ENCODE measurements around the gene PIM3.

The PIM3 gene

GRCh38 chr22:49943771-49944398 is 16.7 kb upstream of the PIM3 start:
- DNase-seq = no peak

DNA sequence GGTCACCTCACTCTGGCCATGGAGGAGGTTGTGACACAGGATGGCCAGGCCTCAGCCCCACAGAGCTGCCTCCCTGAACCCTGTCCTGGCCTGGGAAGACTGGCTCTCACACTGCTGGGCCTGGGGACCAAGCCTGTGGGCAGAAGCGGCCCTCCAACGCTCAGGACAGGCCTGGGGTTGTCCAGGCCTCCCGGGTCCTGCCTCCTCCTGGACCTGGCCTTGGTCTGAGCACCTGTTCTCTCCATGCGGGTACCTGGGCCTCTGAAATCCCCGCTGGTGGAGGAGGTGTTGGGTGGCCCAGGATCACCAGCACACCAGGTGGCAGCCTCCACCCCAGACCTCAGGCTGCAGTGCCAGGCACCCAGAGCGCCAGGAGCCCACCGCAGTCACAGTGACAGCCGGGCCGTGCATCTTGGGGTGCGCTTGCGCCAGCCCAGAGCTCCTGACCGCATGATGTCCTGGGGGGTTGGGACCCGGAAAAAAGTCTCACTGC is 16.1 kb upstream of the PIM3 start:
- no peak for DNase-seq

- DNase-seq = peak in 1 of 2 donors; percentile 50
These were observed 15.4 kb upstream of the PIM3 start for GRCh38 chr22:49945042-49945794.

DNA sequence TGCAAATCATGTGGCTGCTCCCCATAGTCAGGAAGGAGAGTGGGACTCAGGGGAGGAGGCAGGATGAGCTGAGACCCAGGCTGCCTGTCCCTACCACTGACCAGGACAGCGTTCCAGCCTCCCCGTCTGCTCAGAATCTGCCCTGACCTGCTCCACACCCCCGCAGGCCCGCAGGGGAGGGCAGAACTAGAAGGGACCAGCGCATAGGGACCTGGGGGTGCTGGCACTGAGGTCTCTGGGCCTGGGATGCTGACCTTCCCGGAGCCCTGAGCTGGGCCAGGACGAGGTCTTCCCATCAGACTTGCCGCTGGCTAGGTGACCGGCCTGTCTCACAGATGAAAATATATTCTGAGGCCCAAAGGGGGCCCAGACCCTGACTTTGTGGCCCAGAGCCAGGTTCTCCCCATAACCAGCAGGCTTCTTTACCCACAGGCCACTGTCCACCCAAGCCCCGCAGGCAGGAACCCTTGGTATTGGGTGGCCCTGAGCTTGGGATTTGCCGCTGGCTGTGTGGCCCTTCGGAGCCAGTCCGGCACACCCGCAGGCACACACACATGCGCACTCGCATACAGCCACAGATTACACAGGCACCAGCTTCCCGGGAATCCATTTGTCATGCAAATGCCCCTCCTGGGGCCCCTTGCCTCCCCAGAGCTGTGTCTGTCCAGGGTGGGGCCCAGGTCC is 13.8 kb upstream of the PIM3 start:
- no peak for DNase-seq

- DNase-seq = no peak
These were observed 13.3 kb upstream of the PIM3 start for GRCh38 chr22:49947296-49947622.

- DNase-seq = no peak
These were observed 12.2 kb upstream of the PIM3 start for GRCh38 chr22:49948116-49948957.

DNA sequence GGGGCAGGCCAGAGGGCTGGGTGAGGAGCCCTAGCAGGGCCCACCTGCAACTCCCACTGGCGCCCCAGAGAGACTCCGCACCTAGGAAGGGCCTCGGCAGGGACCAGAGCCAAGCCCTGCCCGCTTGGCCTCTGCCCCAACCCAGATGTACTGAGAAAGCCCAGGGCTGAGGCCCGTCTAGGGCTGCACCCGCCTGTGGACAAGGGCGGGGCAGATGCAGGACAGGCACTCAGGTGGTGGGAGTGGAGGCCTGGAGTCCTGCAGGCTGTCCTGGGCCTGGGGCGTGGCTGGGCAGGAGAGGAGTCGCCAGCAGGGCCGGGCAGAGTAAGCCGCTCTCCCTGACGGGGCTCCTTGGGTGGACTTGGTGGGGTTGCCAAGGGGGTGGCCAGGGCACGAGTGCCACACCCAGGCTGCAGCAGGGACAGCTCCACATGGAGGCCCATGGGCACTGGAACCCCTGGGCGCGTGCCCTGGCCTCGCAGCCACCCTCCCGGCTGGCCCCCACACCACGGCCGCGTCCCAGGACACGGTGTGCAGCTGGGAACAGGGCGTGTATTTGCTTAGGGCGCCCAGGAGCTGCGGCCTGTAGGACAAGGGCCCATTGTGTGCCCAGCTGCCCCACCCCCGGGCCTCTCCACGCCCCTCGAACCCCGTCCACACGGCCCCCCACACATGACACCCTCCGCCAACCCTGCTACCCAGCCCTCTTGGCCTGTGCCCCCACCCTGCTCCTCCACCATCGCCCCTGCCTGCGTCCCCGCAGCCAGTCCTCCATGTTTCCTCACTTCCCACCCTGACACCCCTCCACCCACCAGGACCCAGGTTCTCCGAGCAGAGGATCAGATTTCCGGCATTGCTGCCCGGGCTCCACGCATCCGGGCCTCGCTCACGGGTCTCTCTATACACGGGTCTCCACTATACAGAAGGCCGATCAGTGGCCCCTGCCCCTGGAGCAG is 11.3 kb upstream of the PIM3 start:
- DNase-seq = no peak

GRCh38 chr22:49949914-49950292 is 10.7 kb upstream of the PIM3 start:
- DNase-seq = no peak

DNA sequence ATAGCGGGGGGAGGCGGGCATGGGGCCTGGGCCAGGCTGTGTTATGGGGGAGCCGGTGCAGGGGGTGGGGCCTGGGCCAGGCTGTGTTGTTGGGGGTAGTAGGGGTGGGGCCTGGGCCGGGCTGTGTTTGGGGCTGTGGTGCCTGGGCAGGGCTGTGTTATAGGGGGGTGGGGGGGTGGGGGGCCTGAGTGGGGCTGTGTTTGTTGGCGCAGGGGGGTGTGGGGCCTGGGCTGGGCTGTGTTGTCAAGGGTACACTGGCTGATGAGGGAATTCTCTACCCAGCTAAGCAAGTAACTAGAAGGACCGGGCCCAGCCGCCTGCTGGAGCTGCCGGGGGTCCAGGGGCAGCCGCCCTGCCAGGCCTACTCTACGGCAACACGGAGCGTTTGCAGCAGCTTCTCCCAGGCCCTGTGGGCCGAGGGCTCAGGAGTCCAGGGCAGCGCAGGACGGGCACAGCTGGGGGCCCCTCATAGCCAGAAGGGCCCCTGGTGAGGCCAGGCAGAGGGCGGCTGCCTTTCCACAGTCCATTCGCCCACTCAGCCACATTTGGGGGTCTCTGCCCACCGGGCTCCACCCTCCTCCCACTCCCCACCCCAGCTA is 10.1 kb upstream of the PIM3 start:
- no peak for DNase-seq

DNA sequence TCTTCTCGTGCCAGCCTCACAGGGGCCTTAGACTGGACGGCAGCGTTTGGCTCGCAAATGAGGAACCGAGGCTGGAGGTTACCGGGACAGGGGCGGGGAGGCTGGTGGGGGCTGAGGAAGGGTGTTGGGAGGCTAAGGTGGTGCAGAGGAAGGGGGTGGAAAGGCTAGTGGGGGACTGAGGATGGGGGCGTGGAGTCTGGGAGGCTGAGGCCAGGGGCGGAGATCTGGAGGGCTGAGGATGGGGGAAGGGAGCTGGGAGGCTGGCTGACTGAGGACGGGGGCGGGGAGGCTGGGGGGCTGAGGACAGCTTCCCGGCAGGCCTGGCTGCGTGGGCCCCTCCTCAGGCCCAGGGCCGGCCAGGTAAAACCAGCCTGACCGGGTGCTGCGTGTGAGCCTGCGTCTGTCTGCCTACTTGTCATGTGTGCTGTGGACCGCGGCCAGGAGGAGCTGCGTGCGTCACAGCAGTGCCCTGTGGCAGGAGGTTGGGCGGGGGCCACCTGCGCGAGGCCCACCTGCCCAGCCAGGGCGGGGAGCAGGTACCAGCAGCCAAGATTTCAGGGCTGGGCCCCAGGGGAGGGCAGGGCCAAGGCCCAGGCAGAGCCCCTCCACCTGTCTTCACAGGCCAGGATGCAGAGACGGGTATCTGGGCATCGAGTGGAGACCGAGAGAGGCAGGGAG is 9.4 kb upstream of the PIM3 start:
- DNase-seq = peak in 1 of 2 donors; percentile 68

- no peak for DNase-seq
These were observed 8.9 kb upstream of the PIM3 start for GRCh38 chr22:49951678-49951985.

GRCh38 chr22:49951986-49952896 is 8.3 kb upstream of the PIM3 start:
- DNase-seq = no peak

DNA sequence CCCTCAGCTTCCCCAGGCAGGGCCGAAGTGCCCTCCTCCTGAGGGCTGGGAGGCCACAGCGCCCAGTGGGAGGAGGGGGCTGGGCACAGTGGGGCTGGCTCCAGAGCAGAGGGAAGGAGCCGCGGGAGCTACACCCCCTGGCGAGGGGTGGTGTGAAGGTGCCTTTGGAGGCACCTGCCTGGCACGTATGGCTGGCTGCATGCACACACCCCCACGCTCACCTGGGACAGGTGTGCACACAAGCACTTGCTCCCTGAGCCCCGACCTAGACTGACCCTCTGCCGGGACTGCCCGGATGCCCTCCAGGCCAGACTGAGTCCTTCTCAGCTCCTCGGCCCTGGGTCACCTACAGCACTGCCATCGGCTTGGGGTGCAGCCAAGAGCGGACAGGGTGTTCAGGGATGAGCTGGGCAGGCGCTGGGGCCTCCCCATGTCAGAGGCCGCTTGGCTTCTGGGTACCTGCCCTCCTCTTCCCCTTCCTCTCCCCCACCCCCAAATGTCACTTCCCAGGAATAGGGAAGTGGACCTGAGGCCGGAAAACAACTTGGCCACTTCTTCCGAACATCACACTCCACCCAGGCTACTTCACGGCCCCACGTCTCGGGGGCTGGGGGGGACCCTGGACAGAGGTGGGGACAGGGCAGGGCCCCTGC is 7.4 kb upstream of the PIM3 start:
- DNase-seq = no peak

GRCh38 chr22:49953680-49954344 is 6.8 kb upstream of the PIM3 start:
- no peak for DNase-seq

DNA sequence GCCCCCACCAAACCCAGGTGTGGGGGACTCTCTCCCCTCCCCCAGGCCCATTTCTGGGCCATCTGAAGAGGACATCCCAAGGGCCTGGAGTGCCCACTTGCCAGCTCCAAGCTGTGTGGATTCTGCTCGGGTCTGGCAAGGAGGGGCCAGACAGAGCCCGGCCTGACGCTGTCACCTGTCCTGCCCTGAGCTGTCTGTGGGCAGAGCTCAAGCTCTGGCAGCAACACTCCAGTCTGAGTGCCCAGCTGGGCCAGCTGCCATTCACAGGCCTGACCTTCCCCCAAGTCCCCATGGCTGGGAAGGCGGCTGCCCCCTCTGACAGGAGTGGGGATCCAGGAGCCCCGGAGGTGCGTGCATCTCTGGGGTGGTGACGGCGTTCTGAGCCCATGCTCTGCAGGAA is 6.2 kb upstream of the PIM3 start:
- no peak for DNase-seq

DNA sequence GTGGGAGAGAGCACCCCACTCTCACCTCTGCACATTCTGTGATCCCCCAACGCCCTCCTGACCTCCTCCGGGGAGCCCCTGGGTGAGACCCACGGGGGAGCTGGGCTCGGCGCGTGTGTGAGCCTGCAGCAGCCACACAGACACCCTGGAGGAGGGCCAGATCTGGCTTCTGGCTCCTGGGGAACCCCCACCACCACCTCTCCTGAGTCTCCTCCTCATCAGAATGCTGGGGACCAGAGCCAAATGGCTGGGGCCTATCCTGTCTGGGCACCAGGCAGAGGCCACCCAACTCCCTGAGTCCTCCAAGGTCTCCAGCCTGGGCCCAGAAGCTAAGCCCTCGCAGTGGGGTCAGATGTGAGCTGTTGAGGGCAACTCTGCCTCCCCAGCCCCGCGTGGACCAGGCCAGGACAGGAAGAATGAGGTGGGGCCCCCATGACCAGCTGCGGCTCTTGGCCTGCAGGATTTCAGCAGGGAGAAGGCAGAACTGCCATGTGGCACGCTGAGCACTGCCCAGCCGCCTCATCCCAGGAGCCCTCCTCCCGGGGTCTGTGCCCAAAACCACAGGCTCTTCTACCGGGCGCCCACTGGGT is 5.5 kb upstream of the PIM3 start:
- DNase-seq = no peak

DNA sequence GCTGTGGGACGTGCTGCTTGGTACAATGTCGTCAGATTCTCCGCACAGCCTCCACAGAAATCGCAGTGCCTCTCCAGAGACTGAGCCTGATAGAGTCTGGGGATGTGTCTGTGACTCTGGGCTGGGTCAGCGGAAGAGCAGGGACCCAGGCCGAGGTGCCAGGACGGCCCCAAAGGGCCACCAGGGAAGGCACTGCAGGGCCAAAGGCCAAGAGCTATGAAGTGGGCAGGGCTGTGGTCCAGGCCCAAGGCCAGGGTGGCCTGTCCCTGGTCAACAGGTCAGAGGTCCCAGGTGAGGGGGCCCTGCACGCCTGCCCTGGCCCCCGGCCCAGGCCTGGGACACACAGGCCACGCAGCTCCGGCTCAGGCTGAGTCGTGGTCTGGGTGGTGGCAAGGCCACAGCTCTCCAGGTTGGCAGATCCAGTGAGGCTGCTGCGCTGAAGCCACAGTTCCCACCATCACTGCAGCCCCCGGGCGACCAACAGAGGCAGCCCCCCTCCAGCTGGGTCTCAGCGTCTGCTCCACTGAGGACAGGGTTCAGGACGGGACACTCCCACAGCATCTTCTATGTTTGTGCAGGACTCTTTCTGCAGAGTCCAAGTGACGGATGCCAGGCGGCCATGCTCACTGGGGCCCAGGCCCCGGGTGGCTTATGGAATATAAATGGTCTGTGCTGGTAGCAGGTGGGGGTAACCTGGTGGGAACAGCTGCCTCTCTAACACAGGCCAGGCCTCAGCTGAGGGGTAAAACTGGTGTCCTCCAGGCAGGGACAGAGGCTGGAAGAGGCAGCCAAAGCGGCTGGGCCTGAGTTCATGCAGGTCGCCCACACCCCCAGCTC is 4.8 kb upstream of the PIM3 start:
- no peak for DNase-seq

DNA sequence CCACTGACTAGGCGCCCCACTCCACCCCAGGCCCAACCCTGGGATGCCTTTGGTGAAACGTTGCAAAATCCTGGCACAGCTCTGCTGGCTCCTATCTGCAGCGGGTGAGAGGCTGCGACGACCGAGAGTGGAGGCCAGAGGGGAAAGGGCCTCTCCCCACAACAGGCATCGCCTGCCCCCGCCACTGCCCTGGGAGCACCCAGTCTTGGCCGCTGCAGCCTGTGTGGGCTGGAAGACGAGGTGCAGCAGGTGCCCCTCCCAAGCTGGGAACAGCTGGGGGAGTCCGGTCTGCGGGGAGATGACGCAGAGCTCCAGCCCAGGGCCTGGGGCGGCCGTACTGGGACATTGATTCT is 4.2 kb upstream of the PIM3 start:
- DNase-seq = no peak

Measured in activated CD4-positive, alpha-beta T cell treated with anti-CD3 and anti-CD28 coated beads for 4 hours (primary cell).